CD4-positive, CD25-positive, alpha-beta regulatory T cell (primary cell): ENCODE measurements around the gene MCC. TPM values are rescaled to one million over a fixed set of nuclear protein-coding genes. Genes with fewer than 3 reads are reported as not detected.

Experiments used
- ATAC-seq, 2 donors: fragments of 150-1000 bp; cut with Tn5 transposase; one replicate each; pipeline ENCODE4 v1.10.0; 2021; ENCODE audit warnings: low read depth in 2 of 2, moderate number of reproducible peaks in 2 of 2, moderate library complexity in 1 of 2
- DNase-seq, 3 donors: peaks; one replicate each; pipeline versions ENCODE4 v3.0.0 to v3.0.0-alpha.2; 2012 to 2022; ENCODE audit warnings: mixed read lengths in 1 of 3
- H3K27ac ChIP-seq: one replicate; pipeline ENCODE4 v1.7.0; 2013; ENCODE audit warnings: mild to moderate bottlenecking, low read length; ENCODE audit not compliant: insufficient read depth, poor library complexity, severe bottlenecking
- H3K27me3 ChIP-seq: one replicate; pipeline ENCODE4 v1.7.0; 2013; ENCODE audit warnings: low read length; ENCODE audit not compliant: control insufficient read depth, insufficient read depth
- H3K36me3 ChIP-seq: one replicate; pipeline ENCODE4 v1.7.0; 2013; ENCODE audit warnings: mild to moderate bottlenecking, low read length, moderate library complexity; ENCODE audit not compliant: control insufficient read depth, insufficient read depth
- H3K4me1 ChIP-seq: 2 replicates; pipeline ENCODE4 v1.7.0; 2013; ENCODE audit warnings: mild to moderate bottlenecking, low read length; ENCODE audit not compliant: insufficient read depth, control insufficient read depth, poor library complexity, severe bottlenecking
- H3K4me3 ChIP-seq: one replicate; pipeline ENCODE4 v1.7.0; 2013; ENCODE audit warnings: low read depth, mild to moderate bottlenecking, low read length, moderate library complexity
- H3K9me3 ChIP-seq, 2 experiments: 1 replicate in 1 of 2; 2 replicates in 1 of 2; pipeline ENCODE4 v1.7.0; 2013; ENCODE audit warnings: low read length in 2 of 2, mild to moderate bottlenecking in 1 of 2, moderate library complexity in 1 of 2; ENCODE audit not compliant: control insufficient read depth in 2 of 2
- H3K27ac Mint-ChIP-seq, 3 donors: one replicate each; pipeline ENCODE4 v1.8.0; 2020 to 2022; ENCODE audit warnings: mild to moderate bottlenecking in 3 of 3, mixed read lengths in 3 of 3, moderate library complexity in 2 of 3
- H3K27me3 Mint-ChIP-seq: one replicate; pipeline ENCODE4 v1.8.0; 2022; ENCODE audit warnings: mild to moderate bottlenecking, mixed read lengths
- H3K36me3 Mint-ChIP-seq: one replicate; pipeline ENCODE4 v1.8.0; 2020; ENCODE audit warnings: mixed read lengths
- H3K4me1 Mint-ChIP-seq, 4 donors: one replicate each; pipeline ENCODE4 v1.8.0; 2020 to 2022; ENCODE audit warnings: mixed read lengths in 4 of 4, mild to moderate bottlenecking in 1 of 4
- H3K4me3 Mint-ChIP-seq, 4 donors: one replicate each; pipeline ENCODE4 v1.8.0; 2020 to 2022; ENCODE audit warnings: mild to moderate bottlenecking in 4 of 4, mixed read lengths in 4 of 4, moderate library complexity in 3 of 4
- H3K9me3 Mint-ChIP-seq, 7 donors: one replicate each; pipeline ENCODE4 v1.8.0; 2020 to 2022; ENCODE audit warnings: mixed read lengths in 7 of 7, mild to moderate bottlenecking in 3 of 7, moderate library complexity in 2 of 7
- polyA plus RNA-seq, 4 donors: library from polyadenylated mRNA; unstranded; fragments of 300-500 nt; fragmentation: Illumina TruSeq; gene quantifications; one replicate each; pipeline ENCODE4 v1.2.3, GENCODE V29; 2021
- total RNA-seq: library from RNA; stranded (reverse); gene quantifications from one replicate; pipeline ENCODE4 v1.2.3, GENCODE V29; 2022

Gene MCC
- total and polyA plus RNA-seq, 5 donors from 2014 or later: 0.47 to 11.1 (median 3.4) TPM

DNA sequence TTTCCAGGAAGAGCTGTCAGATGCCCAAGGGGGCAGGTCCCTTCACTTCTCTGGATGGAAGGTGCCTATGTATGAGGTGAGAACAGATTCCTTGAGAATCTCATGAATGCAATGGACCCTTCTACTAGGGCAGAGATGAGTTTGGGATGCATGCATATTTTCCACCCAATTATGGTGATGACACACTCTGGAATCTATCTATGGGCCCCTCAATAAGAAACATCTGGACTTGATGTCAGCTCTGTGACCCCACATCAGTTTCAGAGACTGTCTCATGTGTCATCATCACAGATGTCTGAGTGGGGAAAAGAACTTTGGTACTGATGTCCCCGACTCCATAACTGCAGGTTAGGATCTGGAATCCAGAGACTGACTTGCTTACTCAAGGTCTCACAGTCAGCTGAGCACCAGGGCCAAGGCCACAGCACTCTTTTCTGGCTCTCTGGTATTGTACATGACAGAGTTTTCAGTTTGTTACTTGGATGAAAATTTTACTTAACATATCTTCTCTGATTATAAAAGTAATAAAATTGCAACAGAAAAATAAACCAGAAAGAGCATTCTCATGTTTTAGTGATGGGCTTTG lies 334.6 kb downstream of the MCC start:
- Mint-ChIP-seq H3K4me3 (no peak overlapping the region), H3K27me3 (no peaks in the 10 kb centered on the region), H3K27ac (no peak overlapping the region), H3K36me3 (no peaks in the 10 kb centered on the region), H3K9me3 (peaks cover 0 to 3% (median 0%) of the 10 kb centered on the region in 7 donors), H3K4me1 (peaks cover 0 to 4% (median 0%) of the 10 kb centered on the region in 4 donors)
- ATAC-seq (no peak), DNase-seq (no peak)
- Histone ChIP-seq H3K27ac (no peak overlapping the region), H3K4me3 (no peak overlapping the region), H3K4me1 (no peaks in the 10 kb centered on the region), H3K9me3 (no peaks in the 10 kb centered on the region), H3K27me3 (peaks cover 2% of the 10 kb centered on the region), H3K36me3 (no peaks in the 10 kb centered on the region)

DNA sequence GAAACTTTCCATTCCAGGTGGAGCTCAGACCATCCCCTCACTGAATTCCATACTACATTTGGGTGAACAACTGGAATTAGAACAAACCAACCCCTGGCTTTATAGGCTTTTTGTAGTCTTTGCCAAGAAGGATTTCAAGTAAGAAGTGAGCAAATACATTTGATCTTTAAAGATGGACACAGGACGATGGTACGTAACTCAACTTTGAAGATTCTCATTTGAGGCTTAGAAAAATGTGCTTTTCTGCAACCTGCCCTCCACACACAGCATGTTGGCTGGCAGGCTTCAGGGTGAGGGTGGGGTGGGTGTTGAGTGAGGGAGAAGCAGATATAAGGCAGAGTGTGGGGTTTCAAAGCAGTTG lies 335.9 kb downstream of the MCC start:
- Mint-ChIP-seq H3K4me3 (no peak overlapping the region), H3K27me3 (no peaks in the 10 kb centered on the region), H3K9me3 (peaks cover 0 to 3% (median 0%) of the 10 kb centered on the region in 7 donors), H3K4me1 (peaks cover 0 to 4% (median 0%) of the 10 kb centered on the region in 4 donors), H3K27ac (no peak overlapping the region), H3K36me3 (no peaks in the 10 kb centered on the region)
- ATAC-seq (no peak), DNase-seq (no peak)
- Histone ChIP-seq H3K27ac (no peak overlapping the region), H3K4me3 (no peak overlapping the region), H3K9me3 (no peaks in the 10 kb centered on the region), H3K4me1 (no peaks in the 10 kb centered on the region), H3K27me3 (peaks cover 2% of the 10 kb centered on the region), H3K36me3 (no peaks in the 10 kb centered on the region)

DNA sequence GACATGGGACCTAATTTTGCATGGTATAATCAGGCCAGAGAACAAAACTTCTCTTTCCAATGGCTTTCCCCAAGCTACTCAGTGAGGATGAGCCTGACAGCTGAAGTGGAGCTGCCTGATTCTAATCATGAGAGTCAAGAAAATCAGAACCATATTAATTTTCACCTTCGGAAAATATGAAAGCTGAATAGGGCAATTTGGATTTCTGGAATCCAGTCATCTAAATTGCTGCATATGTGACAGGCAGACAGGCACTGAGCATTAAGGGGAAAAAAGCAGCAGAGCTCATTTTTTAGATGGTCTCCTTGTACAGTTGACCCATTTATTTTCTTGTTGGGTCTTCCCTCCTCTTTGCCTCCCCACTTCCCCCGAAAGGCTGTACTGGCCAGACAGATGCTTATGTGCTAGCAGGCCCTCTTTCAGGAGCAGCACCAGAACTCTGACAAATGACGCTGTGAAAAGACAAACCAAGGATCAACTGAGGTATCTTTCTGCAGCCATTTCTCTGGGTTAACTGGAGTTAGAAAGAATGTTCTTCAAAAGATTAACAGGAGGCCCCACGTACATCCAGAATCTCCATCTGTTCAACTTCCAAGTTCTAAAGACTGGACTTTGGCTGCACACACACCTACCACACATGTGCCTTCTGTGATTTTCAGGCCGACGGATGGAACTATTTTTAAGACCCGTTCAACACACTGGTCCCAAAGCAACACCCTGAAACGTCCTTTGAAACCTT lies 336.4 kb downstream of the MCC start:
- H3K36me3 ChIP-seq: no peaks in the 10 kb centered on the region
- Mint-ChIP-seq H3K36me3 (no peaks in the 10 kb centered on the region), H3K4me1 (peaks cover 0 to 4% (median 0%) of the 10 kb centered on the region in 4 donors), H3K9me3 (peaks cover 0 to 3% (median 0%) of the 10 kb centered on the region in 7 donors), H3K4me3 (no peak overlapping the region), H3K27ac (no peak overlapping the region), H3K27me3 (no peaks in the 10 kb centered on the region)
- no peak overlapping the region for H3K4me3 ChIP-seq
- ATAC-seq (no peak), DNase-seq (no peak)
- peaks cover 2% of the 10 kb centered on the region for H3K27me3 ChIP-seq
- H3K27ac ChIP-seq: no peak overlapping the region
- no peaks in the 10 kb centered on the region for H3K4me1 ChIP-seq
- H3K9me3 ChIP-seq: no peaks in the 10 kb centered on the region

DNA sequence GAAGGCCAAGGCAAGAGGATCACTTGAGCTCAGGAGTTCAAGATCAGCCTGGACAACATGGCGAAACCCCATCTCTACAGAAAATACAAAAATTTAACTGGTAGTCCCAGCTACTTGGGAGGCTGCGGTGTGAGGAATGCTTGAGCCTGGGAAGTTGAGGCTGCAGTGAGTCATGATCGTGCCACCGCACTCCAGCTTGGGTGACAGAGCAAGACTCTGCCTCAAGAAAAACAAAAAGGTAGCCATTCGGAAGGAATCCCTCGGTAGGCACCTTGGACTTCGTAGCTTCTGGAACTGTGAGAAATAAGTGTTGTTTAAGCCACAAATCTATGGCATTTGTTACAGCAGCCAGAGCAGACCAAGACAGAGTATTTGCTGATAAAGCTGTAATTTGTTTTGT lies 337.4 kb downstream of the MCC start:
- Histone ChIP-seq H3K36me3 (no peaks in the 10 kb centered on the region), H3K27me3 (no peaks in the 10 kb centered on the region), H3K4me3 (no peak overlapping the region), H3K27ac (no peak overlapping the region), H3K4me1 (no peaks in the 10 kb centered on the region), H3K9me3 (no peaks in the 10 kb centered on the region)
- Mint-ChIP-seq H3K27me3 (no peaks in the 10 kb centered on the region), H3K9me3 (peaks cover 0 to 3% (median 0%) of the 10 kb centered on the region in 7 donors), H3K4me3 (no peak overlapping the region), H3K36me3 (no peaks in the 10 kb centered on the region), H3K27ac (no peak overlapping the region), H3K4me1 (peaks cover 0 to 4% (median under 1%) of the 10 kb centered on the region in 4 donors)
- no peak for DNase-seq
- ATAC-seq: no peak

DNA sequence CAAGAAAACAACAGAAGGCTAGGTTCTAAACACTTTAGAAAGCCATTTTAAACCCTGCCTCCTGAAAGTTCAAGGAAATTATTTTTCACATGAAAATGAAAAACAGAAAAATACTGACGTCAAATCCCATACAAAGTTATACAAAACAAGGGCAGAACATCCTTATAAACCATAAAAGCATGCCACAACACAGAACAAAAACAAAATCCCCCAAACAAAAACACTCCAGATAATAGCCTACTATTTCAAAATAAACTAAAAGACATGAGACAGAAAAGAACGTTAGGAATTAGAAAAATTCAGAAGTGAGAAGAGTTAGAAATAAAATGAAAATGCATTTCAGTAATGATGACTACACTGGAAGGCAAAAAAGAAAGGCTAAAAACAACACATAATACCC lies 338.0 kb downstream of the MCC start:
- Histone ChIP-seq H3K4me3 (no peak overlapping the region), H3K27ac (no peak overlapping the region), H3K9me3 (no peaks in the 10 kb centered on the region), H3K36me3 (no peaks in the 10 kb centered on the region), H3K4me1 (no peaks in the 10 kb centered on the region), H3K27me3 (no peaks in the 10 kb centered on the region)
- DNase-seq (no peak), ATAC-seq (no peak)
- H3K4me3 Mint-ChIP-seq: no peak overlapping the region
- peaks cover 0 to 4% (median under 1%) of the 10 kb centered on the region in 4 donors for H3K4me1 Mint-ChIP-seq
- peaks cover 0 to 3% (median 0%) of the 10 kb centered on the region in 7 donors for H3K9me3 Mint-ChIP-seq
- no peak overlapping the region for H3K27ac Mint-ChIP-seq
- H3K27me3 Mint-ChIP-seq: no peaks in the 10 kb centered on the region
- H3K36me3 Mint-ChIP-seq: no peaks in the 10 kb centered on the region

DNA sequence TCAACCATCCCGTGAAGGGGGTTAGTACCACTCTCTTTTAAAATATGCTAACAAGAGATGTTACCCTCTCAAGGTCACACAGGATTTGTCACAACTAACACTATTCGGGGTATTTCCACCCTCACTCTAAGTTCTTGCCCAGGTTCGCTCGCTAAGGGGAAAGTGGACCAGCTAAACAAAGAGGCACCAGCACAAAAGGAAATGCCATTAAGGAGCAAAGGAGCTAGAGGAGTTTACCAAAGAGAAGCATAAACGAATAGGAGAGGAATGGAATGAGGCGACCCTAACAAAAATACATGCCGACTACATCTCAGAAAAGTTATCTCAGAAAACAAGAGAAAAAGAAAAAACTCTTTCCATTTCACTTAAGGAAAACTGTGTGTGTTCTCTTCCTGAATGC lies 340.7 kb downstream of the MCC start:
- H3K27me3 ChIP-seq: no peaks in the 10 kb centered on the region
- no peak for ATAC-seq
- H3K9me3 ChIP-seq: no peaks in the 10 kb centered on the region
- H3K9me3 Mint-ChIP-seq: no peaks in the 10 kb centered on the region
- DNase-seq: no peak
- H3K4me3 ChIP-seq: no peak overlapping the region
- H3K36me3 Mint-ChIP-seq: no peaks in the 10 kb centered on the region
- H3K27ac ChIP-seq: no peak overlapping the region
- peaks cover 0 to 4% (median under 1%) of the 10 kb centered on the region in 4 donors for H3K4me1 Mint-ChIP-seq
- peaks cover 4% of the 10 kb centered on the region for H3K27me3 Mint-ChIP-seq
- no peak overlapping the region for H3K4me3 Mint-ChIP-seq
- no peaks in the 10 kb centered on the region for H3K4me1 ChIP-seq
- H3K27ac Mint-ChIP-seq: no peak overlapping the region
- H3K36me3 ChIP-seq: no peaks in the 10 kb centered on the region

DNA sequence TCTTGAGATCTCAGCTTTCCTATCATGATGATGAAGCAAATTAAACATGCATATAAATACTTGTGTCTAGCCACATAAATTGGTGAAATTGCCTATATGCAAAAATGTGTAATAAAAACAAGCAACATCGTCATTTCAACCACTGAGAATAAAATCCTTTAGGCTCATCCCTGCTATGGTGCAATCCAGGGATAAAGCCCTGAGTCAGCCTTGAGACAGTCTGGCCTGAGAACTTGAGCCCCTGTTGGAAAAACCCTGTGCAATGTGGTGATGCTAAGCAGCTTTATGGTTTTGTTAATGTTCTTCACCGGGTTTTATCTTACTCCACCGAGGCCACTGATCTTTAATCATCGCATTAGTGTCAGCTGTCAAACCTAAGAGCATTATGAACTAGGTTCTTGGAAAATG lies 341.1 kb downstream of the MCC start:
- Mint-ChIP-seq H3K27me3 (peaks cover 6% of the 10 kb centered on the region), H3K9me3 (no peaks in the 10 kb centered on the region), H3K27ac (no peak overlapping the region), H3K36me3 (no peaks in the 10 kb centered on the region), H3K4me3 (no peak overlapping the region), H3K4me1 (peaks cover 0 to 4% (median under 1%) of the 10 kb centered on the region in 4 donors)
- Histone ChIP-seq H3K27me3 (no peaks in the 10 kb centered on the region), H3K4me3 (no peak overlapping the region), H3K4me1 (no peaks in the 10 kb centered on the region), H3K27ac (no peak overlapping the region), H3K36me3 (no peaks in the 10 kb centered on the region), H3K9me3 (no peaks in the 10 kb centered on the region)
- DNase-seq (no peak), ATAC-seq (no peak)
